Hindlimb muscle (tissue), 1 donor: ENCODE results near the gene SPATS2. TPM values are rescaled to one million over a fixed set of nuclear protein-coding genes. Genes with fewer than 3 reads are reported as not detected.
"Not testable (repeated sequence)": the region's sequence is repeated elsewhere in the genome, so short reads cannot be mapped to it uniquely, and the experiment has no call there.

Source experiments
- DNase-seq: peaks from one replicate; pipeline ENCODE4 v3.0.0-alpha.2; 2013
- polyA plus RNA-seq: library from polyadenylated mRNA; unstranded; fragments of 120-200 nt; gene quantifications from one replicate; pipeline ENCODE4 v1.2.1, GENCODE V29; 2013; ENCODE audit not compliant: insufficient read length

Gene SPATS2
- polyA plus RNA-seq, 1 donor = 27.2 TPM

GRCh38 chr12:49352351-49352750 lies 14.9 kb upstream of the SPATS2 start:
- DNase-seq = no peak

GRCh38 chr12:49355913-49356312 lies 11.3 kb upstream of the SPATS2 start:
- no peak for DNase-seq

GRCh38 chr12:49357103-49357678 lies 10.1 kb upstream of the SPATS2 start:
- DNase-seq = no peak

GRCh38 chr12:49358483-49359141 lies 8.7 kb upstream of the SPATS2 start:
- no peak for DNase-seq

- DNase-seq = no peak
These were observed 7.6 kb upstream of the SPATS2 start for GRCh38 chr12:49359671-49360070.

- no peak for DNase-seq
These were observed 5.2 kb upstream of the SPATS2 start for GRCh38 chr12:49362077-49362476.

GRCh38 chr12:49364989-49365388 lies 2.3 kb upstream of the SPATS2 start:
- no peak for DNase-seq

- no peak for DNase-seq
These were observed 1.7 kb upstream of the SPATS2 start for GRCh38 chr12:49365542-49365941.

- no peak for DNase-seq
These were observed 1.1 kb upstream of the SPATS2 start for GRCh38 chr12:49366096-49366651.

GRCh38 chr12:49366652-49367380 lies 446 bp upstream of the SPATS2 start:
- DNase-seq = peak; percentile 95

GRCh38 chr12:49368240-49368600 lies 958 bp downstream of the SPATS2 start:
- no peak for DNase-seq

GRCh38 chr12:49369411-49370145 lies 2.3 kb downstream of the SPATS2 start:
- peak; percentile 68 for DNase-seq

- no peak for DNase-seq
These were observed 3.3 kb downstream of the SPATS2 start for GRCh38 chr12:49370539-49370938.

GRCh38 chr12:49375406-49375805 lies 8.1 kb downstream of the SPATS2 start:
- DNase-seq = no peak

GRCh38 chr12:49377386-49377785 lies 10.1 kb downstream of the SPATS2 start:
- no peak for DNase-seq

- DNase-seq = not testable (repeated sequence)
These were observed 12.9 kb downstream of the SPATS2 start for GRCh38 chr12:49380184-49380583.

- no peak for DNase-seq
These were observed 21.6 kb downstream of the SPATS2 start for GRCh38 chr12:49388682-49389386.

GRCh38 chr12:49389387-49389703 lies 22.1 kb downstream of the SPATS2 start:
- no peak for DNase-seq

GRCh38 chr12:49397000-49397399 lies 29.7 kb downstream of the SPATS2 start:
- DNase-seq = no peak

GRCh38 chr12:49400304-49400703 lies 33.0 kb downstream of the SPATS2 start:
- DNase-seq = no peak

GRCh38 chr12:49403971-49404450 lies 36.7 kb downstream of the SPATS2 start:
- no peak for DNase-seq

- no peak for DNase-seq
These were observed 37.7 kb downstream of the SPATS2 start for GRCh38 chr12:49404956-49405355.
